NCI-H510A (cell line): Measurements from ENCODE around the gene PPP2R3C.
"Not testable (repeated sequence)": the region's sequence is repeated elsewhere in the genome, so short reads cannot be mapped to it uniquely, and the experiment has no call there.

Experiments
- DNase-seq: peaks from one replicate; lab custom pipeline; 2025; lab: John Stamatoyannopoulos, UW

The PPP2R3C gene

DNA sequence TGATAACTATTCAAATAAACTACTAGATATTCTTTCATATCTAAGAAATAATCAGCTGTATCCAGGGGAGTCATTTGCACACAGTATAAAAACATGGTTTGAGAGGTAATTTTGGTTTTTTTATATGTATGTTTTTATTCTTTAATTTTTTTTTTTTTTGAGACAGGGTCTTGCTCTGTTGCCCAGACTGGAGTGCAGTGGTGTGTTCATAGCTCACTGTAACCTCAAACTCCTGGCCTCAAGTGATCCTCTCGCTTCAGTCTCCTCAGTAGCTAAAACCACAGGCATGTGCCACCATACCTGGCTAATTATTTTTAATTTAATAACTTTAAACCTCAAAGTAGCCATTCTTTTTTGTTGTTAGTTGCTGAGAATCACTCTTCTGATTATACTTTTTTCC lies 2.3 kb upstream of the PPP2R3C start:
- DNase-seq: no peak

DNA sequence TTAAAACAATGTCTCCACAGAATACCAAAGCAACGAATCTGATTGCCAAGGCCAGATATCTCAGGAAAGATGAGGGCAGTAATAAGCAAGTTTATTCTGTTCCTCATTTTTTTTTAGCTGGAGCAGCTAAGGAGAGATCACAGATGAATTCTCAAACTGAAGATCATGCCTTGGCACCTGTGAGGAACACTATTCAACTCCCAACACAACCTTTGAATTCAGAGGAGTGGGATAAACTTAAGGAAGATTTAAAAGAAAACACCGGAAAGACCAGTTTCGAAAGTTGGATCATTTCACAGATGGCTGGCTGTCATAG lies 1.6 kb upstream of the PPP2R3C start:
- no peak for DNase-seq

DNA sequence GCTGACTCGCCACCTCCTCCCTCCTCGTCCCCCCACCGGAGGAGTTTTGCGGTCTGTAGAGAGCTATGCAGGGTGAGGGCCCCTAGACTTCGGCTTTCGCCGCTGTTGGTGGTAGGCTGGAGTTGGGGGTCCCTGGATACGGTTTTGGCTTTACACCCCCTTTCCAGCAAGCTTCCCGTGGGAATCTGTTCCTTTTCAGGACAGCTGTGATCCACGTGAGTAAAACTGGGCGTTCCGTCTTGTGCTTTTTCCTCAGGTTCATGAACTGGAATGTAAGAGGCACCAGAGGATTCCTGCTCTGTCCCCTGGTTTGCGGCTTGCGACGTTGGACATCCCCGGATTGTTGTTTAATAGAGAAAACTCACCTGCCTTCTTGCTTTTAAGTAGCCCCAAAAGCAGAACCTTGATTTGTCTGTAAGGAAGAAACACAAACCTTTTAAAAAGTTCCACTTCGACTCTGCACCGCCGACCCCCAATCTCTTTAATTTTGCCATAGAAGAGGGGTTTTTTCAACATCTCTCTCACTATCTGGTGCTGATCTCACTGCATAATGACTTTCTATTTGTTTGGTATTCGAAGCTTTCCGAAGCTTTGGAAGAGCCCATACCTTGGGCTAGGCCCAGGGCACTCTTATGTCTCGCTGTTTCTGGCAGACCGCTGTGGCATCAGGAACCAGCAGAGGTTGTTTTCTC lies 1.1 kb upstream of the PPP2R3C start:
- no peak for DNase-seq

GRCh38 chr14:35121026-35121886 lies 534 bp downstream of the PPP2R3C start:
- no peak for DNase-seq

- DNase-seq: no peak
Observed at GRCh38 chr14:35117112-35117511, 4.7 kb downstream of the PPP2R3C start.

DNA sequence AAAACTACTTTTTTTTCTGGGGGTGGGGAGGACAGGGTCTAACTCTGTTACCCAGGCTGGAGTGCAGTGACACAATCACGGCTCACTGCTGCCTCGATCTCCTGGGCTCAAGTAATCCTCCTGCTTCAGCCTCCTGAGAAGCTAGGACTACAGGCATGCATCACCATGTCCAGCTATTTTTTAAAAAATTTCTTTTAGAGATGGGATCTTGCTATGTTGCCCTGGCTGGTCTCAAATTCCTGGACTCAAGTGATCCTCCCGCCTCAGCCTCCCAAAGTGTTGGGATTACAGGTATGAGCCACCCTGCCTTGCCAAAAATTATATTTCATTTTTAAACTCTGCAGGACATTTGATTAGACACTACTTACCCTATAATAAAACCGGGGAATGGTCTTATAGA lies 5.5 kb downstream of the PPP2R3C start:
- no peak for DNase-seq

GRCh38 chr14:35114036-35114435 lies 7.8 kb downstream of the PPP2R3C start:
- no peak for DNase-seq

GRCh38 chr14:35113308-35113950 lies 8.4 kb downstream of the PPP2R3C start:
- DNase-seq: no peak

- DNase-seq: no peak
Observed at GRCh38 chr14:35112641-35113040, 9.1 kb downstream of the PPP2R3C start.

GRCh38 chr14:35107866-35108265 lies 13.9 kb downstream of the PPP2R3C start:
- DNase-seq: no peak

DNA sequence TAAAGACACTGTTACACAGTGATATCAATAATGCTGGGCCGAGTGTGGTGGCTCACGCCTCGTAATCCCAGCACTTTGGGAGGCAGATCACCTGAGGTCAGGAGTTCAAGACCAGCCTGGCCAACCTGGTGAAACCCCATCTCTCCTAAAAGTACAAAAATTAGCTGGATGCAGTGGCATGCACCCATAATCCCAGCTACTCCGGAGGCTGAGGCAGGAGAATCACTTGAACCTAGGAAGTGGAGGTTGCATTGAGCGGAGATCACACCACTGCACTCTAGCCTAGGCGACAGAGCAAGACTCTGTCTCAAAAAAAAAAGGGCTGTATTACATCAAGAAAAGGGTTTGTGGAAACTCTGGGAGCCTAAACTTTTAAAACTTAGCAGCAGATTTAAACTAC lies 27.1 kb downstream of the PPP2R3C start:
- DNase-seq: not testable (repeated sequence)

- DNase-seq: no peak
Observed at GRCh38 chr14:35088514-35088913, 33.3 kb downstream of the PPP2R3C start.

DNA sequence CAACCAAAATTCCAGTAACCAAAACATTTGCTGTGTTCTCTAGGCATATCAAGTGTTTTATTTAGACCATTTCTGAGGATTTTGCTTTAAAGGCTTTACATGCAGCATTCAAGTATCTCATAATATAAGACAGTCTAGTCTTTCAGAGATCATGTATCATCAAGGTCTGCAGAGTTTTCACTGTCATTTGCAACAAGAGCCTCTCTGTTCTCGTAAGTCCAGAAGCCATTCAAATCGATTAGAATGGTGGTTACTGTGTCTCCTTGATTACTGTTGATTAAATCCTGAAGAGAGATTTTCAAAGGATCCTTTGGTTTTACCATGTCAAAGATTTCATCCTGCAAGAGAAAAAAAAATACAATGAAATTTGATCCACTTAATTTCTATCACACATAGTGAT lies 36.3 kb downstream of the PPP2R3C start:
- no peak for DNase-seq

GRCh38 chr14:35083530-35084150 lies 38.1 kb downstream of the PPP2R3C start:
- DNase-seq: no peak

DNA sequence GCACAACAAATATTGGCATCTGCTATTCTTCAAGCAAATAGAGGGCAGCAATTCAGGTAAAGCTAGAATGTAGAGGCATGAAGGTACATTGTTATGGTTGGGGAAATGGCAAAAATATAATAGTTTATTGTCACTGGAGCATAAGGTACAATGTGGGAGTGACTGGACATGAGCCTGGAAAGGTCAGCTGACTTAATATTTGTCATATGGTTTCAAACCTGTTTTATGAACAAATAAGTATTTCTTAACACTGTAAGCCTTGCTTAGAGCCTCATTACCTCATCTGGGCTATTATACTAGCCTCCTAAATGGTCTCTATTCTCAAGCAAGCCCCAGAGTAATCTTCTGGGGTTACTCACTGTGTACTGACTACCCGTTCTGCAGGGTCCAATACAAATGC lies 42.0 kb downstream of the PPP2R3C start:
- DNase-seq: no peak

GRCh38 chr14:35078082-35078481 lies 43.7 kb downstream of the PPP2R3C start:
- DNase-seq: no peak

DNA sequence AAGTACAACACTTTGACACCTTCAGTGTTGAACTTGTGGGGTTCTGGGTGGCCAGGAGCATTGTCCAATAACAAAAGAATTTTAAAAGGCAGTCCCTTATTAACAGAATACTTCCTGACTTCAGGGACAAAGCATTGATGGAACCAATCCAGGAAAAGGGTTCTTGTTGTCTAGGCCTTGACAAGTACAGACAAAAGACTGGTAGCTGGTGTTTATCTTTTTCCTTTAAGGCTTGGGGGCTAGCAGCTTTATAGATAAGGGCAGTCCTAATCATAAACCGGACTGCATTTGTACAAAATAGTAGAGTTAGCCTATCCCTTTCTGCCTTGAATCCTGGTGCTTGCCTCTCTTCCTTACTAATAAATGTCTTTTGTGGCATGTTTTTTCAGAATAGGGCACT lies 48.3 kb downstream of the PPP2R3C start:
- no peak for DNase-seq

- no peak for DNase-seq
Observed at GRCh38 chr14:35072226-35072625, 49.6 kb downstream of the PPP2R3C start.

- no peak for DNase-seq
Observed at GRCh38 chr14:35068238-35069012, 53.4 kb downstream of the PPP2R3C start.

DNA sequence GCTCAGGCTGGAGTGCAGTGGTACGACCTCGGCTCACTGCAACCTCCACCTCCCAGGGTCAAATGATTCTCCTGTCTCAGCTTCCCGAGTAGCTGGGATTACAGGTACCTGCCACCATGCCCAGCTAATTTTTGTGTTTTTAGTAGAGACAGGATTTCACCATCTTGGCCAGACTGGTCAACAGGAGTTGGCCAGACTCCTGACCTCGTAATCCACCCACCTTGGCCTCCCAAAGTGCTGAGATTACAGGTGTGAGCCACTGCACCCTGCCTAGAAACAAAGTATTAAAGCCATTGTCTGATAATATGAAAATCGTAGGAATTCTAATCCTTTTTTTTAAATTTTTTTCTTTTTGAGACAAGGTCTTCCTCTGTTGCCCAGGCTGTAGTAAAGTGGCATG lies 56.1 kb downstream of the PPP2R3C start:
- not testable (repeated sequence) for DNase-seq

GRCh38 chr14:35061113-35061791 lies 60.5 kb downstream of the PPP2R3C start:
- DNase-seq: not testable (repeated sequence)
